Stimulated activated CD8-positive, alpha-beta memory T cell treated with anti-CD3 and anti-CD28 coated beads, Interleukin-12 subunit alpha, Interleukin-12 subunit beta, amount 100 ng/mL, for 24 hours (primary cell): ENCODE data around the gene ING1.
"Not testable (repeated sequence)": the region's sequence is repeated elsewhere in the genome, so short reads cannot be mapped to it uniquely, and the experiment has no call there.

Experiments used
- DNase-seq: peaks from one replicate; pipeline ENCODE4 v3.0.0-alpha.2; 2020; ENCODE audit errors: extremely low read depth

ING1 gene

DNA sequence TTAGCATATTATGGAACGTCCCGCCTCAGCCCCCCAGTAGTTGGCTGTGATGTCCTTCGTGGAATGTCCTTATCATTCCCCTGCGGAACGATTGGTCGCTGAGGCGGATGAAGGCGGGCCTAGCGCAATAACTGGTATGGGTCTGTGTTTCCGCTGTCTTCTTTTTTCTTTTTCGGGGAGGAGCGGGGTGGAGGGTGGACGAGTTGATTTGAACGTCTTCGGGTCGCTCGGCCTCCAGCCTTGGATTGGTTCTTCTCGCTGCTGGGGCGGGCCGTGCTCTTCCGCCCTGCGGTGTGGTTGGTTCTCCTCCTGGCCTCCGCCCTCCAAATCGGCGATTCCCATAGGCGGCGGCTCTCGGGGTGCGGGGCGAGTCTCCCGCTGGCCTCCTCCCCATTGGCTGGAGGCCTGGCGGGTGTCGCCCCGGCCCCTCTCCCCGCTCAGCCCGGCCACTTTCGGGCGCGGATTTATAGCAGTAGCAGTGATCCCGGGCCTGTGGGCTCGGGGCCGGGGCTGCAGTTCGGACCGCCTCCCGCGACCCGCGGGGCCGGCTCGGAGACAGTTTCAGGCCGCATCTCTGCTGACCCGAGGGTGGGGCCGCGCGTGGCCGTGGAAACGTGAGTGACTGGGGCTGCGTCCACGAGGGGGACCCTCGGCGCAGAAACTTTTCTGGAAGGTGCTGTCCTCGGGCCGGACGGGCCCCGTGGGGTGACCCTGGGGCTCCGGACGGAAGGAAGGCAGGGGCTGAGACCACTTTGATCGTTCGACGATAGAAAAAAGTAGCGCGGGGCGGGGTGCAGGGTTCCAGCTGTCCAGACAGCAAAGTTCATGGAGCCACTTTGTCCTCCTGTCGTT is 2.1 kb downstream of the ING1 start:
- peak; percentile 91 for DNase-seq

DNA sequence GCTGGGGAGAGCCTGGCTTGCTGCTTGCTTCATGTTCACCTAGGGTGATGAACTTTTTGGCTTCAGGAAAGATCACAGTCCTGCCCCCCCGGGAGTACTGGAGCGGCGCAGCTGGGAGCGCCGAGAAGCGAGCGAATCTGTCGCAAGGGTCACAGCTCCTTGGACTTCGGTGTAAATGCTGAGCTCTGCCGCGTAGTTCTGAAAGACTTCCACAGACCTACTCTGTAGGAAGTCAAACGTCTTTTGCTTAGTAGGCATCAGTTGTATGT is 2.7 kb downstream of the ING1 start:
- DNase-seq = no peak

DNA sequence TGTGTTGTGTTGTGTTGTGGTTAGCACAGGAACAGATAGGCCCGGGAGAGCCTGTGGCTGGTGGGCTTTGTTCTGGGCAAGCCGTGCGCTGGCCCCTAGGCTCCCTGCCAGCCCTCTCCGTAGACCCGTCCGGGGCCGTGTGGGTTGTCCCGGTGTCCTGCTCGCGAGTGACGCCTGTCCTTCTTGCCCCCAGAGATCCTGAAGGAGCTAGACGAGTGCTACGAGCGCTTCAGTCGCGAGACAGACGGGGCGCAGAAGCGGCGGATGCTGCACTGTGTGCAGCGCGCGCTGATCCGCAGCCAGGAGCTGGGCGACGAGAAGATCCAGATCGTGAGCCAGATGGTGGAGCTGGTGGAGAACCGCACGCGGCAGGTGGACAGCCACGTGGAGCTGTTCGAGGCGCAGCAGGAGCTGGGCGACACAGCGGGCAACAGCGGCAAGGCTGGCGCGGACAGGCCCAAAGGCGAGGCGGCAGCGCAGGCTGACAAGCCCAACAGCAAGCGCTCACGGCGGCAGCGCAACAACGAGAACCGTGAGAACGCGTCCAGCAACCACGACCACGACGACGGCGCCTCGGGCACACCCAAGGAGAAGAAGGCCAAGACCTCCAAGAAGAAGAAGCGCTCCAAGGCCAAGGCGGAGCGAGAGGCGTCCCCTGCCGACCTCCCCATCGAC is 5.7 kb downstream of the ING1 start:
- no peak for DNase-seq

DNA sequence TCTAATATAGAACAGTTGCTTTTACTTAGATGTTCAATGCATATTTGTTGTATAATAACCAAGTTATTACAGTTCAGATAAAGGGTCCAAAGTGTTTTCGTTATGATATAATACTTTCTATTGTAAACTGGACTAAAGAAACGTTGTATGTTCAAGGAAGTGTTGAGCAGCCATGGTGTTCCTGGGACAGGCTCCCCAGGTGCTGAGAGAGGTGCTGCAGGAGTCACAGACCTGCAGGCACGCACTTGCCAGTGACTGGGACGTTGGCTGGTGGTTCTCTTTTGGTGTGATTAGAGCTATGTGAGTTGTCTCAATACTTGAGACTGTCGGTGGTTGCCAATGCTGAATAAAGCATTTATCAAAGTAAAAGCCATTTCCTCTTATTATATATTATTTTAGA is 9.5 kb downstream of the ING1 start:
- no peak for DNase-seq

DNA sequence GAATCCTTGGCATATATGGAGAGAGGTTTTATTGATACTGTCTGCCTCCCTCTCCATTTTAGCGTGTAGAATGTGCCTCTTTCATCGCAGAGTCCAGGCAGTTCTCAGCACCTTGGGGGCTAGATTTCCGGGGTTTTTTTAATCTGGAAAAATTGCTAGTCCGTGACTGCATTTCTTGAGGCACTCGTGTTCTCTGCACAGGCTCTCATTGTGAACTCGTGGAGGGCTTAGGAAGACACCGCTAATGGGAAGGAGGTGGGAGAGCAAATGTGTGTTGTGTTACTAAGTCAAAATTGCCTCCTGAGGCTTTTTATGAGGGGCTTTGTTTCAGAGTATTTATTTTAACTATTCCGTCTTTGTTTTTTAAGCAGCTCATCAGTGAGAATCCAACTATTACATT is 10.1 kb downstream of the ING1 start:
- DNase-seq = no peak

DNA sequence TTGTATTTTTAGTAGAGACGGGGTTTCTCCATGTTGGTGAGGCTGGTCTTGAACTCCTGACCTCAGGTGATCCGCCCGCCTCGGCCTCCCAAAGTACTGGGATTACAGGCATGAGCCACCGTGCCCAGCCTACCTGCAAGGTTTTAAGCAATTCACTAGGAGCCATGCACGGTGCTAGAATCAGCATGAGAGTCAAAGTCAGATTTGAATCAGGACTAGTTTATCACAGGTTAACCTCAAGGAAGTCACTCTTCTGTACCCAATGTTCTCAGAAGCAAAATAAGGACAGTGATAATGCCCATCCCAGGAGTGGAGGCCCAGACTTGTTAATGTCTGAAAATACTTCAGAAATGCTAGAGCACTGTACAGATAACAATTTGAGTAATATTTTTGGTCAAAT is 12.7 kb downstream of the ING1 start:
- DNase-seq = not testable (repeated sequence)

DNA sequence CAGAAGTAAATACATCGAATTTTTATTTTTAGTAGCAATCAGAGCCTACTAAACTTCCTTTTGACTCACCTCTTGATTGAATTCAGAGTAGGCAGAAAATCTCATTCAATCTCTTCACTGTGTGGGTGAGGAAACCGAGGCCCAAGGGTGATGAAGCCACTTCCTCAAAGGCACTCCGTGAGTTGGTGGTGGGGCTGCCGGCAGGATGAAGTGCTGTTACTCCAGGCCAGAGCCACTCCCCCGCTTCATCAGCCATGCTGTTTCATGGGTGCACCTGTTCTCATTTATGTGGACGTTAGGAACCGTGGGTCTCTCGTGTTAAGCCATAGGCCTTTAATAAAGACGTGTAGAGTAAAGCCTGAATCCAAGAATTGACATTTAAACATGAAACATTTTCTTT is 13.2 kb downstream of the ING1 start:
- peak; percentile 34 for DNase-seq

DNA sequence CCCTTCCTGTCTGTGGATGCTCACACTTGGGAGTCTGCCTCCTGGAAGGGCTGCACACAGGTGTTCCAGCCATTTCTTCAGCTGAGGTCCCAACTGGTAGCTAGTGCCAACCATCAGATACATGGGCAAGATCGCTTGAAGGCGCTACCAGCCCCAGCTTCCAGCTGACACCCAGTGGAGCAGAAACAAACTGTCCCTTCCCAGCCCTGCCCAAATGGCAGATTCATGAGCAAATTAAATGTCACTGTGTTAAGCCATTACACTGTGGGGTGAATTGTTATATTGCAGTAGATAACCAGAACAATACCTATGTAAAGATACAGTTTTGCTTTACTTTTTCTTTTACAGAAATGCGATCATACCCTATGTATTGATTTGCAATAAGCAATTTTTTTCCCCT is 17.6 kb downstream of the ING1 start:
- no peak for DNase-seq

DNA sequence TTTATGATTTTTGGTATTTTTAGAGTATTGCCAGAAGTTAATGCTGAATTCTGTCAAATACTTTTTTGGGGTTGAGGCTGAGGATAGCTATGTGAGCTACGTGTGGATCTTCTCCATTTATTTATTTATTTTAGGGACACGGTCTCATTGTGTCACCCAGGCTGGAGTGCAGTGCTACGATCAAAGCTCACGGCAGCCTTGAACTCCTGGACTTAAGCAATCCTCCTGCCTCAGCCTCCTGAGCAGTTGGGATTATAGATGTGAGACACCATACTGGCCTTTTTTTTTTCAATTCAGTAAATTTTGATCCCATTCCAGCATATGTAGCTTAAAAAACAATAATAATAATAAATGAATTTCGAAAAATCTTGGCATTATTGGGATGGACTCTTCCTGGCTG is 21.1 kb downstream of the ING1 start:
- DNase-seq = no peak

DNA sequence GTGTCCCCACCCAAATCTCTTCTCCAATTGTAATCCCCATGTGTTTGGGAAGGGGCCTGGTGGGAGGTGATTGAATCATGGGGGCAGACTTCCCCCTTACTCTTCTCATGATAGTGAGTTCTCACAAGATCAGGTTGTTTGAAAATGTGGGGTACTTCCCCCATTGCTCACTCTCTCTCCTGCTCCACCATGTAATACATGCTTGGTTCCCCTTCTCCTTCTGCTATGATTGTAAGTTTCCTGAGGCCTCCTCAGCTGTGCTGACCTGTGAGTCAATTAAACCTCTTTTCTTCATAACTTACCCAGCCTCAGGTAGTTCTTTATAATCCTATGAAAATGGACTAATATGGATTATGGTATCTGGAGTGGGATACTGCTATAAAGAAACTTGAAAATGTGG is 24.1 kb downstream of the ING1 start:
- DNase-seq = no peak

DNA sequence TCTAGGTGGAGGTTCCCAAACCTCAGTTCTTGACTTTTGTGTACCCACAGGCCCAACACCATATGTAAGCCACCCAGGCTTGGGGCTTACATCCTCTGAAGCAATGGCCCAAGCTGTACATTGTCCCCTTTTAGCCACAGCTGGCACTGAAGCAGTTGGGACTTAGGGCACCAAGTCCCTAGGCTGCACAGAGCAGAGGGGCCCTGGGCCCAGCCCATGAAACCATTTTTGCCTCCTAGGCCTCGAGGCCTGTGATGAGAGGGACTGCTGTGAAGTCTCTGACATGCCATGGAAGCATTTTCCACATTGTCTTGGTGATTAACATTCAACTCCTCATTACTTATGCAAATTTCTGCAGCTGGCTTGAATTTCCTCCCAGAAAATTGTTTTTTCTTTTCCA is 30.2 kb downstream of the ING1 start:
- no peak for DNase-seq

DNA sequence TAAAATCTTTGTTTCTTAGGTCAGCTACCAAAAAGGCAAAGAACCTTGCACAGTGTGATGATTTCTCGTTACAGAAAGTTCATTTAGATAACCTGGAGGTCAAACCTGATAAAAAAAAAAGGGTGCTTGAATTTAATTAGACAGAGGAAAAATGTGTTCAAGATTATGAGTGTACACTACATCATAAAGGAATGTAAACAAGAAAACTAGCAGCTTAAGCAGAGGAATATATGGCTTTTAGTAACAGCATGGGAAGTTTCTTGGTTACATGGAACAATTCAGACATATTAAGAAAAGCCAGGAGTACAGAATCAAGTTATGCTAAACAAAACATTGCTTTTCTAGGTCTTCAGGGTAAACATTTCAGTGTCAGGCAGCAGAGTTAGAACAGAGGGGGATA is 32.9 kb downstream of the ING1 start:
- no peak for DNase-seq

DNA sequence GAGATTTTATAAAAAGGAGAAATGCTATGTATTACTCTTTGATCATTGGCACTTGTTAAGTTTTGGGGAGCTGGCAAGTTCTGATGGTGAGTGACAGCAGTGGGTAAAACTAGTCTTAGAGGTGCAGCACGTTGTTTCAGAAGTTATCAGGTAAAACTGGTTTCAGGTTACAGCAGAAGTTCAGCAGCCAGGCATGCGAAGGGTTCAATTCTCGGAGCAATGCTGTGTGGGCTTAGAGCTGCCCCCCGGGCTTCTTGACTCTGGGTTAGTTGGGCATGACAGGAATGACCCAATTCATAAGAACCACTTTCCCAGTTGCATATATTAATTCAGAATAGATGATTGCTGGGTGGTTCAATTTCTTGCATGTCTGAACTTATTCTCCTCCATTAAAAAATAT is 34.8 kb downstream of the ING1 start:
- no peak for DNase-seq

DNA sequence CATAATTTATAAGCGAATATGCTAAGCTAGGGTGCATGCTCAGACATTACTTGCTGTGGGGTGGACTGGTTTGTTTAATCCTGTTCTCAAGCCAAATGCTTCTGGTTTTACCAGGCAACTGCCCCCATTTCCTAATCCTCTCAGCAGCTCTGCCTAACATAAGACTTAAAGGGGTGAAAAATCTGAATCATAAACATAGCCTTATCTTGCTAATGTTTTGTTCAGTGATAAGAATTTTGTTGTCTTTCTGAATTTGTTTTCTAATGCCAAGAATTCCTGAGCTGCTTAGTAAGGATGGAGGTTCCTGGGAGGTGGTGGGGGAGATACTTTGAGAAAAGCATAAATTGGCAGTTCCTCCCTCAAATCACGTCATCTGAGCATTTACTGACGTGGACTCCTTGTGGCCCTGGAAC is 42.7 kb downstream of the ING1 start:
- no peak for DNase-seq

DNA sequence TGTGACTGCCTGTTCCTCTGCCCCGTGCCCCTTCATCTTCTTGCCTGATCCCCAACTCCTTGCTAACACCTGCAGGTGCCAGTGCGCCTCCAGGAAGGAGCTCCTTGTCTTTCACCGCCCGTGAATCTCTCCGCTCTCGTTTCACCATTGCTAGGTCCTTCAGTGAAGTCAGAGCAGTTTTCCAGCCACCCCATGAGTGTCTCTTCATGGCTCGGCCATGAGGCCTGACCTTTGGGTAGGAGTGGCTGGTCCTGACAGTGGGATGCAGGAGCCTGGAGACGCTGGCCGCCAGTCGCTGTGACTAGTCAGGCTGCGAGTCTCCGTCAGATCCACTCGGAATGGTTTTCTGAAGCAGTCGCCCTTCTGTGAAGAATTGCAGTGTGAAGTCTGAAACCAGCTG is 43.8 kb downstream of the ING1 start:
- DNase-seq = no peak

DNA sequence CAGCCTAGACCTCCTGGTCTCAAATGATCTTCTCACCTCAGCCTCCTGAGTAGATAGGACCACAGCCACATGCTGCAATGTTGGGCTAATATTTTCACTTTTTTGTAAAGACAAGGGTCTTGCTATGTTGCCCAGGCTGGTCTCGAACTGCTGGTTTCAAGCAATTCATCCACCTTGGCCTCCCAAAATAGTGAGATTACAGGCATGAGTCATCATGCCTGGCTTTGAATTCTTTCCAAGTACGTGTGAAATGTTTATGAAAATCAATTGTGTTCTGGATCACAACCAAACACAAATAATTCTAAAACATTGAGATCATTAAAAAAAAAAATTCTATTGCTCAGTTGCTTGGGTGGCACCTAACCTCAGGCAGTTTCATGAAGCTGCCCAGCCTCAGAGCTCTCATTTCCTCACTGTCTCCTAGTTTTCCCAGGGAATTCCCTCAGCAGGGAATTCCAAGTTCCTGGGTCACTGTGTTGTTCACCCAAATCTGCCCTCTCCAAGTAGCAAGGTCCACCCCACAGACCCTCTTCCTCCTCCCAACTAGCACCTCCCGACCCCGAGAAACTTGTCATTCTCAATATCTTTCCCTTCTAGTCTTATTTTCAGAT is 44.8 kb downstream of the ING1 start:
- no peak for DNase-seq

DNA sequence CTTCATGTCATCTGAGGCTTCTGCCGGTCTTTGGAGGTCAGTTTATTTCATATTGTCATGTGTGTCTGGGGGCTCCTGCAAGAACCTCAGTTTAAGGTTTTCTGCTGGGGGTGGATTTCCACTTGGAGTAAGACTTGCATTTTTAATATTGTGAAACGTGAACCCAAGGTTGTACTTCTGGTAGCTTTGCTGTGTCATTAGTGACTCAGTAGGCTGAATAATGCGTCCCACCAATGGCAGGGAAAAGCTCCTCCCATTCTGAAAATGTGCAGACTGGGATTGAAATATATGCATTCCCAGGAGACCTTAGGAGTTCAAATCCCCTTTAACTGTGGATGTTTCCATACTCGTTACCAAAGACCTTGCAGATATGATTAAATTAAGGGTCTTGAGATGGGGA is 46.2 kb downstream of the ING1 start:
- no peak for DNase-seq

DNA sequence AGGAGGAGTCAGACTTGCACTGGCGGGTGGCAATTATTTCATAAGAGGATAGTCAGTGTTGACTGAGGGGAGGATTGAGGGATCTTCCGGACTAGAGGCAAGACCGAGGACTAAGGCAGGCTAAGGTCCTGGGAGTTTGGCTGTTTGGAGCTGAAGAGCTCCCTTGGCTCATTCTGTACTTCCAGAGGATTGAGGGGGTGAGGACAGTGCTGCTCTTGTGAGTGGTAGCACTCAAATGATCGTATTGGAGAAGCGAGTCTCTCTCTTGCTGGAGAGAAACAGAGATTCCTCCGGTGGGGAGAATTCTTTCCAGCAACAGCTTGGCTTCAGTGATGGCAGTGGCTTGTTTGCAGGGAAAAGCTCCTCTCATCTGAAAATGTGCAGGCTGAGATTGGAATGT is 47.1 kb downstream of the ING1 start:
- no peak for DNase-seq

DNA sequence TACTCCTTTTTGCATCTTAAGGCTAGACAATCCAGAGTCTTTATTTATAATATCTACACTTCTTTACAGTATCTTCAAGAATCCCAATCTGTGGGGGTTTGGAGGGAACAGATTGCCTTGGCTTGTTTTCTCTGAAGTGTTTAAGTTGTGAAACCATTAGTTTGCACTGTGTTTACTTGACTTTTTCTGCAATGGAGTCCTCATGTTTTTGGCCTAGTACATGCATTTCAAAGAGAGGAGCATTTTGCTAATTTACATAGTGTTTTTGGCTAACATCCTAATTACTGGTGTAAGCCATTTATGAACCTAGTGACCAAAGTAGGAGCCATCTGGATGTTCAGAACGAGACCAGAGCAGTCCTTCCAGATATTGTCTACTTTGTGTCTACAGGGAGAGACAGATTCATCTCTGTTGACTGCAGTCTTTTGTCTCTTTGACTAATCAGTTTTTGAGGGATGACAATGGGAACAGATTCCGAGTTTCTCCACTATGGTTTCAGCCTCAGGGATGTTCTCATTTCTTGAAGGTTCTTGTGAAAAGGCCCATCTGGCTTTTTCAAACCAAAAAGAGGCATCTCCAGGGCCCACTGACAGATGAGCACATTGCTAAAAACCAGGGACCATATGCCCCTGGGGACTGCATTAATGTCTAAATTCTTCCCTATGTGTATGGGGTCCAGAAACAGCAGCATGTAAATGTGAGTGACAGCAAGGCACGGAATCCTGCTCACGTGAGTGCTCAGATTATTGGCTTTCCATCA is 53.4 kb downstream of the ING1 start:
- DNase-seq = no peak

DNA sequence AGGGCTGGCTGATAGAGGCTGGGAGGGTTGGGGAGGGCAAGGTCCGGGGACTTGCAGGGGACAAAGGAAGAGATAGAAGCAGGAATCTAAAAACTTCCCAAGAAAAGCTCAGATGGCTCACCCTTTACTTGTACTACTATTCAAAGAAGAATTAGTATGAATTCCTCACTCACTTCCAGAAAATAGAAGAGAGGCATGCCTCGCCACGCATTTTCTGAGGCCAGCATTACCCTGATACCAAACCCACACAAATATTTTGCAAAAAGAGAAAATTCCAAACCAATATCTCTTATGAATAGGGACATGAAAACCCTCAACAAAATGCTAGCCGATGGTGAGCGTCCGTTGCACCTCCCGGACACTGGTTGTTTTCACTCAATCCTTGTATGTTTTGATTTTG is 54.0 kb downstream of the ING1 start:
- no peak for DNase-seq

DNA sequence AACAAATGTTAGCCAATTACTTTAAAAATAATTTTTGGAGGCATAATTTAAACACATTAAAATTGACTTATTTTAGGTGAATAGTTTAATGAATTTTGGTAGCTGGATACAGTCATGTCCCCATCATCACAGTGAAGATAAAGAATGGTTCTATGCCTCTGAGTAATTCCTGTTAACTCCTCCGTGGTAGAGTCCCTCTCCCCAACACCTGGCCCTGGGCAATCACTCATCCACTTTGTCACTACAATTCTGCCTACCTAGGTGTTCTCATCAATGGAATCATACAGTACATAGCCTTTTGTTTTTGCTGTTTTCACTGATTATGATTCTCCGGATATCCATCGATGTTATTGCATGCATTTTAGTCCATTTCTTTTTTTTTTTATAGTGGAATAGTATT is 55.6 kb downstream of the ING1 start:
- DNase-seq = no peak

DNA sequence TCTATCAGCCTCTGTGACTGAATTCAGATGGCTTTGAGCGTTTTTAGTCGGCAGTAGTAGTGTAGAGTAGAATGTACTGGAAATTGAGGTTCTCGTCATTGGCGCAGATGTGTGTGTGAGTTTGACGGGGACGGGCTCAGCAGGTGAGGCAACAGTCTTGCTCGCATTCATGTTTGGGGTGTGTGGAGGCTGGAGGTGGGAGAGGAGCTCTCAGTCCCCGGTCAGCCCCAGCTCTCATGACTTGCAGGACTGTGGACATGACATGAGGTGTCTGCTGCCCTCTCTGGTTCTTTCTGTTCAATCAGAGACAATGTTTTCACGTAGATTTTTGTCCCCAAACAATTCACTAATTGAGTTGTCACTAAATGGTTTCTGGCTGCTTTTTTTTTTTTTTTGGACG is 57.2 kb downstream of the ING1 start:
- DNase-seq = no peak

DNA sequence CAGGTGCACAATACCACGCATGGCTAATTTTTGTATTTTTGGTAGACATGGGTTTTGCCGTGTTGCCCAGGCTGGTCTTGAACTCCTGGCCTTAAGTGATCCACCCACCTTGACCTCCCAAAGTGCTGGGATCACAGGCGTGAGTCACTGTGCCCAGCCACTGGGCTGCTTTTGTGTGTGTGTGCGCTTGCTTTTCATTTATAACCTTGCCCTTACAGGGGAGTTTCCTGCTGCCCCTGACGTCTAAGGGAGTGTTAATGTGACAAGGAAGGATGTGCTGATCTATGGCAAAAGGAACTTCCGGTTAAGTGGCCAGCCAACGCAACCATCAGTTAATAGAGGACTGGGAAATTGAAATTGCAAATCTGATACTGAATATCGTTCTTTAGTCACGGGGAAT is 57.7 kb downstream of the ING1 start:
- no peak for DNase-seq
